GM19455 (cell line): Measurements from ENCODE around the gene CBX4.
"Not testable (repeated sequence)": the region's sequence is repeated elsewhere in the genome, so short reads cannot be mapped to it uniquely, and the experiment has no call there.

ENCODE experiments used
- ATAC-seq: cut with Tn5 transposase; IDR thresholded peaks from one replicate; pipeline ENCODE4 v1.9.1; 2021; ENCODE audit not compliant: unreplicated experiment

Gene CBX4

GRCh38 chr17:79861413-79862216 is 22.4 kb upstream of the CBX4 start:
- ATAC-seq: no peak

- ATAC-seq: no peak
Measured at GRCh38 chr17:79859676-79860615, 20.7 kb upstream of the CBX4 start.

GRCh38 chr17:79857095-79857494 is 17.9 kb upstream of the CBX4 start:
- no peak for ATAC-seq

- ATAC-seq: no peak
Measured at GRCh38 chr17:79855331-79856124, 16.3 kb upstream of the CBX4 start.

- ATAC-seq: no peak
Measured at GRCh38 chr17:79854080-79855060, 15.1 kb upstream of the CBX4 start.

- ATAC-seq: not testable (repeated sequence)
Measured at GRCh38 chr17:79853168-79853567, 13.9 kb upstream of the CBX4 start.

GRCh38 chr17:79852748-79853147 is 13.5 kb upstream of the CBX4 start:
- ATAC-seq: no peak

GRCh38 chr17:79851461-79851817 is 12.2 kb upstream of the CBX4 start:
- ATAC-seq: no peak

- no peak for ATAC-seq
Measured at GRCh38 chr17:79850571-79851460, 11.6 kb upstream of the CBX4 start.

- no peak for ATAC-seq
Measured at GRCh38 chr17:79849953-79850352, 10.7 kb upstream of the CBX4 start.

GRCh38 chr17:79848370-79848766 is 9.1 kb upstream of the CBX4 start:
- ATAC-seq: no peak

GRCh38 chr17:79847698-79848369 is 8.6 kb upstream of the CBX4 start:
- no peak for ATAC-seq

GRCh38 chr17:79845601-79845949 is 6.3 kb upstream of the CBX4 start:
- no peak for ATAC-seq

- ATAC-seq: no peak
Measured at GRCh38 chr17:79844869-79845600, 5.8 kb upstream of the CBX4 start.

GRCh38 chr17:79843816-79844800 is 4.9 kb upstream of the CBX4 start:
- ATAC-seq: no peak

GRCh38 chr17:79843474-79843815 is 4.2 kb upstream of the CBX4 start:
- no peak for ATAC-seq
